GM12878 (cell line): ENCODE data around the gene PARP1. TPM values are rescaled to one million over a fixed set of nuclear protein-coding genes. Genes with fewer than 3 reads are reported as not detected.

Experiments used
- BCL11A ChIP-seq: IDR thresholded peaks from 2 replicates; pipeline ENCODE4 v1.6.1; 2011; ENCODE audit warnings: low read depth, low read length
- BHLHE40 ChIP-seq, 2 experiments: fragments of 450-650 bp in 1 of 2; IDR thresholded peaks; 2 replicates each; pipeline ENCODE4 v1.6.1; 2011 to 2017; ENCODE audit warnings: low read depth in 2 of 2, borderline replicate concordance in 1 of 2, improper control_type of control experiment in 1 of 2, low read length in 1 of 2, mild to moderate bottlenecking in 1 of 2
- CREM ChIP-seq: IDR thresholded peaks from 2 replicates; pipeline ENCODE4 v1.6.1; 2014; ENCODE audit warnings: antibody characterized with exemption, low read depth
- HDAC2 ChIP-seq: fragments of 200-600 bp; sonication (generic); IDR thresholded peaks from 2 replicates; pipeline ENCODE4 v1.6.1; 2017
- HDAC6 ChIP-seq: fragments of 200-600 bp; sonication (generic); IDR thresholded peaks from one replicate; pipeline ENCODE4 v1.8.0; 2017; ENCODE audit warnings: antibody characterized with exemption; ENCODE audit not compliant: unreplicated experiment
- MTA2 ChIP-seq: fragments of 450-650 bp; IDR thresholded peaks from 2 replicates; pipeline ENCODE4 v1.6.1; 2016; ENCODE audit warnings: low read depth, mild to moderate bottlenecking, moderate library complexity
- NFYA ChIP-seq: IDR thresholded peaks from 2 replicates; pipeline ENCODE4 v1.6.1; 2011; ENCODE audit warnings: low read depth, mild to moderate bottlenecking, low read length, improper control_type of control experiment, borderline replicate concordance
- PRDM15 ChIP-seq: fragments of 450-650 bp; formaldehyde crosslinking; IDR thresholded peaks from 2 replicates; pipeline ENCODE4 v1.4.0; 2020; ENCODE audit warnings: mild to moderate bottlenecking, moderate library complexity
- RB1 ChIP-seq: fragments of 450-650 bp; formaldehyde crosslinking; IDR thresholded peaks from 2 replicates; pipeline ENCODE4 v1.6.1; 2017; ENCODE audit warnings: mild to moderate bottlenecking, borderline replicate concordance
- SMARCA5 ChIP-seq: fragments of 450-650 bp; IDR thresholded peaks from 2 replicates; pipeline ENCODE4 v1.6.1; 2017; ENCODE audit warnings: mild to moderate bottlenecking
- SPI1 ChIP-seq: IDR thresholded peaks from 2 replicates; pipeline ENCODE4 v1.6.1; 2011; ENCODE audit warnings: low read depth, mild to moderate bottlenecking, low read length, moderate library complexity, borderline replicate concordance; ENCODE audit not compliant: insufficient read depth
- YY1 ChIP-seq: IDR thresholded peaks from 2 replicates; pipeline ENCODE4 v1.6.1; 2011; ENCODE audit warnings: low read depth, mild to moderate bottlenecking, low read length
- polyA plus RNA-seq, 11 experiments: library from polyadenylated mRNA; depleted of rRNA in 4 of 11; unstranded in 6 of 11; stranded (reverse) in 5 of 11; fragments of >200 nt; fragmentation: Nextera tagmentation in 4 of 11; fragmentation: Illumina TruSeq in 1 of 11; extraction: Ambion mirVana in 4 of 11; extraction: Trizol in 1 of 11; gene quantifications; 1 replicate in 1 of 11; 2 replicates in 10 of 11; pipeline versions ENCODE4 v1.2.1 to v1.2.3, GENCODE V29; 2011 to 2016; ENCODE audit warnings: inconsistent platforms in 2 of 11, missing spikeins in 2 of 11, low read depth in 1 of 11
- total RNA-seq, 4 experiments: library from RNA; depleted of rRNA in 3 of 4; stranded (reverse); fragments of >200 nt in 3 of 4; fragmentation: Illumina TruSeq in 1 of 4; extraction: Trizol in 1 of 4; gene quantifications; 2 replicates each; pipeline versions ENCODE4 v1.2.1 to v1.2.3, GENCODE V29; 2013 to 2021
- TF ChIP-seq, protein P1 (sequence below): fragments of 450-650 bp; formaldehyde crosslinking; IDR thresholded peaks from 2 replicates; pipeline ENCODE4 v1.5.0; 2022; ENCODE audit warnings: mild to moderate bottlenecking, missing genetic modification characterization
- TF ChIP-seq, protein P2 (sequence below): IDR thresholded peaks from 2 replicates; pipeline ENCODE4 v1.6.1; 2012; ENCODE audit warnings: mild to moderate bottlenecking, low read depth, low read length
- TF ChIP-seq, protein P3 (sequence below): IDR thresholded peaks from 2 replicates; pipeline ENCODE4 v1.6.1; 2011; ENCODE audit warnings: borderline replicate concordance, low read depth, mild to moderate bottlenecking, moderate library complexity, low read length; ENCODE audit not compliant: insufficient read depth, poor library complexity, severe bottlenecking
- TF ChIP-seq, protein P4 (sequence below): fragments of 150-350 bp; IDR thresholded peaks from 2 replicates; pipeline ENCODE4 v1.6.1; 2014; ENCODE audit warnings: mild to moderate bottlenecking, low read depth, low read length

The PARP1 gene
- total and polyA plus RNA-seq, 10 of the 15 experiments (the other 5 are each of a cell fraction or from before 2014, with no cell fraction given) = 113 to 287 (median 265) TPM

- TF ChIP-seq, protein P1, sequence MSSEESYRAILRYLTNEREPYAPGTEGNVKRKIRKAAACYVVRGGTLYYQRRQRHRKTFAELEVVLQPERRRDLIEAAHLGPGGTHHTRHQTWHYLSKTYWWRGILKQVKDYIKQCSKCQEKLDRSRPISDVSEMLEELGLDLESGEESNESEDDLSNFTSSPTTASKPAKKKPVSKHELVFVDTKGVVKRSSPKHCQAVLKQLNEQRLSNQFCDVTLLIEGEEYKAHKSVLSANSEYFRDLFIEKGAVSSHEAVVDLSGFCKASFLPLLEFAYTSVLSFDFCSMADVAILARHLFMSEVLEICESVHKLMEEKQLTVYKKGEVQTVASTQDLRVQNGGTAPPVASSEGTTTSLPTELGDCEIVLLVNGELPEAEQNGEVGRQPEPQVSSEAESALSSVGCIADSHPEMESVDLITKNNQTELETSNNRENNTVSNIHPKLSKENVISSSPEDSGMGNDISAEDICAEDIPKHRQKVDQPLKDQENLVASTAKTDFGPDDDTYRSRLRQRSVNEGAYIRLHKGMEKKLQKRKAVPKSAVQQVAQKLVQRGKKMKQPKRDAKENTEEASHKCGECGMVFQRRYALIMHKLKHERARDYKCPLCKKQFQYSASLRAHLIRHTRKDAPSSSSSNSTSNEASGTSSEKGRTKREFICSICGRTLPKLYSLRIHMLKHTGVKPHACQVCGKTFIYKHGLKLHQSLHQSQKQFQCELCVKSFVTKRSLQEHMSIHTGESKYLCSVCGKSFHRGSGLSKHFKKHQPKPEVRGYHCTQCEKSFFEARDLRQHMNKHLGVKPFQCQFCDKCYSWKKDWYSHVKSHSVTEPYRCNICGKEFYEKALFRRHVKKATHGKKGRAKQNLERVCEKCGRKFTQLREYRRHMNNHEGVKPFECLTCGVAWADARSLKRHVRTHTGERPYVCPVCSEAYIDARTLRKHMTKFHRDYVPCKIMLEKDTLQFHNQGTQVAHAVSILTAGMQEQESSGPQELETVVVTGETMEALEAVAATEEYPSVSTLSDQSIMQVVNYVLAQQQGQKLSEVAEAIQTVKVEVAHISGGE = no peak
- TF ChIP-seq RB1 (no peak), SMARCA5 (no peak), PRDM15 (CRISPR knock-in tag) (no peak), HDAC6 (no peak), YY1 (no peak), HDAC2 (no peak), NFYA (no peak), BCL11A (no peak), CREM (no peak), BHLHE40 (IDR thresholded peaks at IDR 0.05; ENCODE audit: borderline replicate concordance in 1 of 2, low read depth in 2 of 2, low read length in 1 of 2) (no peak), MTA2 (no peak), SPI1 (no peak)
- TF ChIP-seq, protein P2, sequence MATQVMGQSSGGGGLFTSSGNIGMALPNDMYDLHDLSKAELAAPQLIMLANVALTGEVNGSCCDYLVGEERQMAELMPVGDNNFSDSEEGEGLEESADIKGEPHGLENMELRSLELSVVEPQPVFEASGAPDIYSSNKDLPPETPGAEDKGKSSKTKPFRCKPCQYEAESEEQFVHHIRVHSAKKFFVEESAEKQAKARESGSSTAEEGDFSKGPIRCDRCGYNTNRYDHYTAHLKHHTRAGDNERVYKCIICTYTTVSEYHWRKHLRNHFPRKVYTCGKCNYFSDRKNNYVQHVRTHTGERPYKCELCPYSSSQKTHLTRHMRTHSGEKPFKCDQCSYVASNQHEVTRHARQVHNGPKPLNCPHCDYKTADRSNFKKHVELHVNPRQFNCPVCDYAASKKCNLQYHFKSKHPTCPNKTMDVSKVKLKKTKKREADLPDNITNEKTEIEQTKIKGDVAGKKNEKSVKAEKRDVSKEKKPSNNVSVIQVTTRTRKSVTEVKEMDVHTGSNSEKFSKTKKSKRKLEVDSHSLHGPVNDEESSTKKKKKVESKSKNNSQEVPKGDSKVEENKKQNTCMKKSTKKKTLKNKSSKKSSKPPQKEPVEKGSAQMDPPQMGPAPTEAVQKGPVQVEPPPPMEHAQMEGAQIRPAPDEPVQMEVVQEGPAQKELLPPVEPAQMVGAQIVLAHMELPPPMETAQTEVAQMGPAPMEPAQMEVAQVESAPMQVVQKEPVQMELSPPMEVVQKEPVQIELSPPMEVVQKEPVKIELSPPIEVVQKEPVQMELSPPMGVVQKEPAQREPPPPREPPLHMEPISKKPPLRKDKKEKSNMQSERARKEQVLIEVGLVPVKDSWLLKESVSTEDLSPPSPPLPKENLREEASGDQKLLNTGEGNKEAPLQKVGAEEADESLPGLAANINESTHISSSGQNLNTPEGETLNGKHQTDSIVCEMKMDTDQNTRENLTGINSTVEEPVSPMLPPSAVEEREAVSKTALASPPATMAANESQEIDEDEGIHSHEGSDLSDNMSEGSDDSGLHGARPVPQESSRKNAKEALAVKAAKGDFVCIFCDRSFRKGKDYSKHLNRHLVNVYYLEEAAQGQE = no peak
- TF ChIP-seq, protein P3, sequence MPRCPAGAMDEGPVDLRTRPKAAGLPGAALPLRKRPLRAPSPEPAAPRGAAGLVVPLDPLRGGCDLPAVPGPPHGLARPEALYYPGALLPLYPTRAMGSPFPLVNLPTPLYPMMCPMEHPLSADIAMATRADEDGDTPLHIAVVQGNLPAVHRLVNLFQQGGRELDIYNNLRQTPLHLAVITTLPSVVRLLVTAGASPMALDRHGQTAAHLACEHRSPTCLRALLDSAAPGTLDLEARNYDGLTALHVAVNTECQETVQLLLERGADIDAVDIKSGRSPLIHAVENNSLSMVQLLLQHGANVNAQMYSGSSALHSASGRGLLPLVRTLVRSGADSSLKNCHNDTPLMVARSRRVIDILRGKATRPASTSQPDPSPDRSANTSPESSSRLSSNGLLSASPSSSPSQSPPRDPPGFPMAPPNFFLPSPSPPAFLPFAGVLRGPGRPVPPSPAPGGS = no peak
- TF ChIP-seq, protein P4, sequence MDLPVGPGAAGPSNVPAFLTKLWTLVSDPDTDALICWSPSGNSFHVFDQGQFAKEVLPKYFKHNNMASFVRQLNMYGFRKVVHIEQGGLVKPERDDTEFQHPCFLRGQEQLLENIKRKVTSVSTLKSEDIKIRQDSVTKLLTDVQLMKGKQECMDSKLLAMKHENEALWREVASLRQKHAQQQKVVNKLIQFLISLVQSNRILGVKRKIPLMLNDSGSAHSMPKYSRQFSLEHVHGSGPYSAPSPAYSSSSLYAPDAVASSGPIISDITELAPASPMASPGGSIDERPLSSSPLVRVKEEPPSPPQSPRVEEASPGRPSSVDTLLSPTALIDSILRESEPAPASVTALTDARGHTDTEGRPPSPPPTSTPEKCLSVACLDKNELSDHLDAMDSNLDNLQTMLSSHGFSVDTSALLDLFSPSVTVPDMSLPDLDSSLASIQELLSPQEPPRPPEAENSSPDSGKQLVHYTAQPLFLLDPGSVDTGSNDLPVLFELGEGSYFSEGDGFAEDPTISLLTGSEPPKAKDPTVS = no peak
Measured at GRCh38 chr1:226372885-226373284, 35.0 kb downstream of the PARP1 start (continued).
